Skeletal muscle satellite cell (primary cell): ENCODE results near the gene CAPRIN1.

Experiments used
- H3K27me3 ChIP-seq: 2 replicates; pipeline ENCODE4 v1.7.0; 2013; ENCODE audit warnings: low read length; ENCODE audit not compliant: control insufficient read depth, insufficient read depth
- H3K36me3 ChIP-seq: 2 replicates; pipeline ENCODE4 v1.7.0; 2013; ENCODE audit warnings: mild to moderate bottlenecking, control low read depth, low read length; ENCODE audit not compliant: insufficient read depth
- H3K4me1 ChIP-seq: 2 replicates; pipeline ENCODE4 v1.7.0; 2013; ENCODE audit warnings: low read length; ENCODE audit not compliant: control insufficient read depth, insufficient read depth
- H3K4me2 ChIP-seq: 2 replicates; pipeline ENCODE4 v1.7.0; 2013; ENCODE audit warnings: mild to moderate bottlenecking, low read length
- H3K4me3 ChIP-seq: 2 replicates; pipeline ENCODE4 v1.7.0; 2013; ENCODE audit warnings: low read length
- H3K9ac ChIP-seq: 2 replicates; pipeline ENCODE4 v1.7.0; 2013; ENCODE audit warnings: mild to moderate bottlenecking, low read depth, low read length, moderate library complexity
- H3K9me3 ChIP-seq: replicated peaks from 2 replicates; pipeline ENCODE4 v1.7.0; 2013; ENCODE audit warnings: mild to moderate bottlenecking, control low read depth, low read length

The CAPRIN1 gene

DNA sequence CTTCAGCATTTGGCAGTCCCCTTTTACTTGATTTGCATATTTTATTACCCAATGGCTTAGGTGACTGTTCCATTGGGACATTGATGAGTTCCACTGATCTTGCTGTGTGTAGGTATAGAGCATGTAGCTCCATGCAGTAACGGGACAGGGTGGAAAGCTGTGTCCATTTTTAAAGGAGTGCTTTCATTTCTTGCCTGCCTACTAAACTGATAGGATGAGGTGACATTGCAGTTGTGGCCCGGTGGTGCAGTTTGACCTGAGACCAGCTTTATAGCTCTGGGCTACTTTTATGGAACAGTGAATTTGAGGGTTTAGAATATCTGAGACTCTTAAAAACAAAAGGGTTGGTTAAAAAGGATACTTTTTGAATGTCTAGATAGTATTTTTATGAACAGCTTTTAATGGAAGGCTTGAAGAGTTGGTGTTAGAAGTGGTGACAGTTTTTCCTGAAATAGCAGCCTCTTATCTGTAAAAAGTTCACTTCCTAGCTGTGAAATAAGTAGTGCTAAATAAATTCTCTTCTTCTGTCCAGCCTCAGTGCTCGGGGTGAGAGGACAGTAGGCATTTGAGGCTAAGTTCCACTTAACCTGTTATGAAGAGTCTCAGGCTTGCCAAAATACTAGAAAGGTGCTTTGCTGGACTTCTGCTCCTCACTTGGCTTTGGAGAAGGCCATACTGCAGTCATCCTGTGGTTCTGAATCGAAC, 80.9 kb downstream of the CAPRIN1 start:
- H3K27me3 ChIP-seq, result no peaks in the 10 kb centered on the region
- H3K4me3 ChIP-seq, result no peak overlapping the region
- H3K9ac ChIP-seq, result no peak overlapping the region
- no peak overlapping the region for H3K4me2 ChIP-seq
- no peaks in the 10 kb centered on the region for H3K9me3 ChIP-seq
- peaks cover 71% of the 10 kb centered on the region for H3K36me3 ChIP-seq
- no peaks in the 10 kb centered on the region for H3K4me1 ChIP-seq

DNA sequence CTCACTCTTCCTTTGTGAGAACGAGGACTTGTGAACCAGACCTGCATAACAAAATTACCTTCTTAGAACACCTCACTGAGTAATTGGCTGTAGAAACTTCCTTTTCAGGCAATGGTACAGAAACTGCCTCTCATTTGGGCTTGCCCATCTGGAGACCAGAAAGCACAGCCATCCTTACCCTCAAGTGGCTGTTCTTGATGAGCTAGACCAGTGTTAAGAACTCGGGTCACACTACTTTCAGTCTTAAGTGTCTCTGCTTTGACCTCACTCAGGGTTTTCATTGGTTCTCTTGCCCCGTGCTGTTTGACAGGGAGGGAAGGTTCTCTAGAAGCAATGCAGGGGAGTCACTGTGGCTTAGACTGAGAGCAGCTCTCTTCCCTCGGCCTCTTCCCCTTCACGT, 83.2 kb downstream of the CAPRIN1 start:
- no peak overlapping the region for H3K9ac ChIP-seq
- H3K4me1 ChIP-seq, result no peaks in the 10 kb centered on the region
- H3K4me2 ChIP-seq, result no peak overlapping the region
- no peaks in the 10 kb centered on the region for H3K27me3 ChIP-seq
- no peaks in the 10 kb centered on the region for H3K9me3 ChIP-seq
- H3K36me3 ChIP-seq, result peaks cover 77% of the 10 kb centered on the region
- no peak overlapping the region for H3K4me3 ChIP-seq

DNA sequence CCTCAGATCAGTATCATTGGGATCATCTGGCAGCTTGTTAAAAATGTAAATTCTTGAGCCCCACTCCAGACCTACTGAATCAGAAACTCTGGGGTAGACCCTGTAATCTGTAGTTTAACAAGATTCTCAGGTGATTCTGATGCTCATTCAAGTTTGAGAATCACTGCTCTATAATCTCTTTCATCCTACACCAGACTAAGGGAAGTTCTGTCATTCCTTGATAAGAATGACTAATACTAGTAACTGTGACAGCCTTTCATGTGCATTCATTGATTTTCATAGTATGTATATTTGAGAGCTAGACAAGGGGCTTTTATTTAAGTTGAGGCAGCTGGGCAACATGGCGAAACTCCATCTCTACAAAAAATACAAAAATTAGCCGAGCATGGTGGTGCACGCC, 83.9 kb downstream of the CAPRIN1 start:
- H3K9ac ChIP-seq, result no peak overlapping the region
- no peaks in the 10 kb centered on the region for H3K9me3 ChIP-seq
- peaks cover 82% of the 10 kb centered on the region for H3K36me3 ChIP-seq

GRCh38 chr11:34136420-34136819, 84.9 kb downstream of the CAPRIN1 start:
- Histone ChIP-seq H3K9ac (no peak overlapping the region), H3K4me3 (no peak overlapping the region), H3K27me3 (no peaks in the 10 kb centered on the region), H3K4me2 (no peak overlapping the region), H3K36me3 (peaks cover 82% of the 10 kb centered on the region), H3K4me1 (no peaks in the 10 kb centered on the region), H3K9me3 (no peaks in the 10 kb centered on the region)

More for the DNA sequence above, 83.9 kb downstream of the CAPRIN1 start:
- Histone ChIP-seq H3K27me3 (no peaks in the 10 kb centered on the region), H3K4me3 (no peak overlapping the region), H3K4me1 (no peaks in the 10 kb centered on the region), H3K4me2 (no peak overlapping the region)

DNA sequence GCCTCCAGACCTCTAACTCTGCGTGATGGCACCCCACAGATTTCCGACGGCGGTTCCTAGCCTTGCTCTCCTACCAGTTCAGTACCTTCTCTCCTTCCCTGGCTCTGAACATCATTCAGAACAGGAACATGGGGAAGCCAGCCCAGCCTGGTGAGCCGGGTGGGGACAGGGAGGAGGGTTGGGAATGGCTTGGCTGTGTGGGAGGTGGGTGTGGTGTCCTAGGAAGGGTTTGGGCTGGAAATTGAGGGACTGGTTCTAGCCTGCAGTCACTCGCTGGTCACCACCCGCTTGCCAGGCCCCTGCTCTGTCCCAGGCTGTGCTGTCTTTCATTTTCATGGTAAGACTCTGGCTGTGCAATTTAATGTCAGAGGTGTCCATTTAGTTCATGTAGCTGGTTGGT, 87.8 kb downstream of the CAPRIN1 start:
- H3K9ac ChIP-seq, result no peak overlapping the region
- no peaks in the 10 kb centered on the region for H3K4me1 ChIP-seq
- no peaks in the 10 kb centered on the region for H3K9me3 ChIP-seq
- H3K4me2 ChIP-seq, result no peak overlapping the region
- peaks cover 89% of the 10 kb centered on the region for H3K36me3 ChIP-seq
- no peaks in the 10 kb centered on the region for H3K27me3 ChIP-seq
- no peak overlapping the region for H3K4me3 ChIP-seq

DNA sequence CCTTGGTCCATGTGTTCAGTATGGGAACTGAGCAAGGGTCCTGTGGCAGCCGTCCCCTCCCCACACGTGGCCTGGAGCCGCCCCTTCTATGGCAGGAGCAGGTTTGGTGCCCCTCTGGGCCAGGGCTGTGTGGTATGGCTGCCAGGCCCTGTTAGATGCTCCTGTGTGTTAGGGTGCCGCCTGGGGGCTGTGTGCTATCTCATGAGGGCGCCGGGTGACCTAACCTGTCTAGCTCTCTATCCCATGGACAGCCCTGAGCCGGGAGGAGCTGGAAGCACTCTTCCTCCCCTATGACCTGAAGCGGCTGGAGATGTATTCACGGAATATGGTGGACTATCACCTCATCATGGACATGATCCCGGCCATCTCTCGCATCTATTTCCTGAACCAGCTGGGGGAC, 88.6 kb downstream of the CAPRIN1 start:
- Histone ChIP-seq H3K4me1 (no peaks in the 10 kb centered on the region), H3K9me3 (no peaks in the 10 kb centered on the region), H3K4me3 (no peak overlapping the region), H3K27me3 (no peaks in the 10 kb centered on the region), H3K9ac (no peak overlapping the region), H3K4me2 (no peak overlapping the region), H3K36me3 (peaks cover 89% of the 10 kb centered on the region)

DNA sequence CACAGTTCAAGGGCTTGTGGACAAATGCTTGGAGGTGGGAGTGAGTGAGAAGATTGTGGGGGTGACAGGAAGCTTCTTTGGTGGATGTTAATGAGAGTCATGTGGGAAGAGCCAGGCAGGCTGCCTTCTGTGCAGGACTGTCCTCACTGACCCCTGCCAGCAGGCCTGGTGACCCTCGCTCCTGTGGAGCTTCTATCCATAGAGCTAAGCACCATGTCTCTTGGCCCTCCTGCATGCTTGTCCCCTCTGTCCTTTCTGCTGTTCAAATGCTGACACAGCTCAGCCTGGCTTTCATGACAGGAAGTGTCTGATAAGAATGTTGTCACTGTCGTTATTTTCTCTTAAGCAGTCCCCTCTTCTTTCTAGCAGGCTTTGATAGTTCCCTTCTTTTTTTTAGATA, 91.5 kb downstream of the CAPRIN1 start:
- Histone ChIP-seq H3K9me3 (no peaks in the 10 kb centered on the region), H3K4me3 (no peak overlapping the region), H3K9ac (no peak overlapping the region), H3K36me3 (peaks cover 94% of the 10 kb centered on the region), H3K4me2 (no peak overlapping the region), H3K4me1 (no peaks in the 10 kb centered on the region), H3K27me3 (no peaks in the 10 kb centered on the region)

- no peak overlapping the region for H3K4me3 ChIP-seq
- H3K36me3 ChIP-seq, result peaks cover 96% of the 10 kb centered on the region
- no peak overlapping the region for H3K4me2 ChIP-seq
- H3K9me3 ChIP-seq, result no peaks in the 10 kb centered on the region
- H3K27me3 ChIP-seq, result no peaks in the 10 kb centered on the region
- H3K4me1 ChIP-seq, result no peaks in the 10 kb centered on the region
- no peak overlapping the region for H3K9ac ChIP-seq
These were observed 93.5 kb downstream of the CAPRIN1 start for GRCh38 chr11:34145073-34145472.

DNA sequence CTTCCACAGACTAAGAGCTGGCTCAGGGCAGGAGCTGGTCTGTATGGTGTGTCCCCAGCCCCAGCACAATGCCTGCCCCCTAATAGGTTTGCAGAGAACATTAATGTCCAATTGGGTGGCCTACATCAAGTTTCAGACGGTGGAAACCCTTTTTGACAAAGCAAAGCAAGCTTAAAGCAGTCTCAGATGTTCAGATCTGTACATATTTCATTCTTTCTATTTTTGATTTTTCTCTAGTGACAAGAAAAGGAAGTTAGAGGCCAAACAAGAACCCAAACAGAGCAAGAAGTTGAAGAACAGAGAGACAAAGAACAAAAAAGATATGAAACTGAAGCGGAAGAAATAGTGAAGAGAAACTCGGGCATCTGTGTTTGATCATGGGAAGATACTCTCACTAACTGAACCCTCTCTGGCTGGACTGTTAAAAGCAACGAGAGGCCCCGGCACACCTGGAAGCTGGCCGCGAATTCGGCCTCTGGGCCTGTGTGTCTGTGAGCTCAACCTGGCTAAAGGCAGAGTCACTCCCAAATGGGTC, 94.4 kb downstream of the CAPRIN1 start:
- H3K4me2 ChIP-seq, result no peak overlapping the region
- no peaks in the 10 kb centered on the region for H3K4me1 ChIP-seq
- H3K27me3 ChIP-seq, result no peaks in the 10 kb centered on the region
- no peak overlapping the region for H3K4me3 ChIP-seq
- H3K9ac ChIP-seq, result no peak overlapping the region
- peaks cover 95% of the 10 kb centered on the region for H3K36me3 ChIP-seq
- H3K9me3 ChIP-seq, result no peaks in the 10 kb centered on the region

DNA sequence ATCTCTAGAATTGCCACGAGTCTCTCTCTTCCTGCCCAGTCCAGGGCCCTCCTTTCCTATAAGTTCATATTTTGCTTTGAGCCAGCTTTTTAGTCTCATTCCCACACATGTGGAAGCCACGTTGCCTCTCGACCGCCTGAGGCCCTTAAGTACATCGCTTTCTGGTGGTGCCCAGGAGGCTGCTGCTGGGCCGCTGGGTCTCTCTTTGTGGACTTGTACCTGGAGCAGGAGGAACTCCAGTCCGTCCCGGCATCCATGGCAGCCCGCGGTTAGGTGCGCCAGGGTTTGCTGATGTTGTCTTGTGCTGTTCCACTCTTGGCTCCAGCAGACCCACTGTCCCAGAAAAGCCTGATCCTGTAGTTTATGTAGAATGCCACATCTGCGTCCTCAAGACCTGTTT, 94.9 kb downstream of the CAPRIN1 start:
- H3K9me3 ChIP-seq, result no peaks in the 10 kb centered on the region
- no peaks in the 10 kb centered on the region for H3K27me3 ChIP-seq
- H3K36me3 ChIP-seq, result peaks cover 90% of the 10 kb centered on the region
- no peak overlapping the region for H3K4me3 ChIP-seq
- H3K4me1 ChIP-seq, result no peaks in the 10 kb centered on the region
- H3K4me2 ChIP-seq, result no peak overlapping the region
- no peak overlapping the region for H3K9ac ChIP-seq

DNA sequence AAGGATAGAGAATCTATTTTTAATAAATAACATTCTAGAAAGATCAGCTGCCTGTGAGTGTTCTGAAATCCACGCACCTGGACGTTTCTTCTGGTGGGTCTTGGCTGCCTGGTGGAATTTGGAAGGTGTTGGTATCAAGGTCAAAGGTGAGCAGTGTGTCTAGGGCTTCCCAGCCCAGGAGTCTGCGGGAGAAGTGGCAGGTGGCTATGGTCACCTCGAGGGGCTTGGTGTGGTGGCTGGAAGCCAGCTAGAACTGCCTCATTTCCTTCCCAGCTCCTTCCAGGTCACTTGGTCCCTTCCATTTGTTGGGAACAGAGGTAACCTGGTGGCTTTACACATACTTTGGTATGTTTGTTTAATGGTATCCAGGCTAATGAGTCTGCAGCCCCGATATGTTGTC, 95.3 kb downstream of the CAPRIN1 start:
- Histone ChIP-seq H3K9me3 (no peaks in the 10 kb centered on the region), H3K4me2 (no peak overlapping the region), H3K9ac (no peak overlapping the region), H3K27me3 (no peaks in the 10 kb centered on the region), H3K36me3 (peaks cover 89% of the 10 kb centered on the region), H3K4me1 (no peaks in the 10 kb centered on the region), H3K4me3 (no peak overlapping the region)

DNA sequence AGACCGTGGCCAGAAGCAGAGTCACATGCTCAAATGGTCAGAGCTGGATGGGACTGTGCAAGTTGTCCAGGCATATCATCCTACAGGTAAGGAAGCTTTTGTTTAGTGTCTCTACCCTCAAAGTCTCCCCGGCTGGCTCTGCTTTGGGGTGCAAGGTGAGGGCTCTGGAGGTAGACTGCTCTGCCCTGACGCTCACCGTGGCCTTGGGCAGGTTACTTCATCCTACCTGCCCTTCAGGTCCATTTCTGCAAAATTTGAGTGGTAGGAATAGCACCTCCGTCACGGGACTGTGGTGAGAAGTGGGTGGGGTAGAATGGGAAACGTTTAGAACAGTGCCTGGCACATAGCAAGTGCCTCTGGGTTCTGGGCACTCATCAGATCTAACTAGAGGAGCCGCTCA, 96.0 kb downstream of the CAPRIN1 start:
- Histone ChIP-seq H3K36me3 (peaks cover 85% of the 10 kb centered on the region), H3K4me2 (no peak overlapping the region), H3K4me3 (no peak overlapping the region), H3K9me3 (no peaks in the 10 kb centered on the region), H3K9ac (no peak overlapping the region), H3K4me1 (no peaks in the 10 kb centered on the region), H3K27me3 (no peaks in the 10 kb centered on the region)
